SK-N-MC (cell line): ENCODE results near the gene ARID1B.

ENCODE experiments used
- EZH2 ChIP-seq: fragments of 200-600 bp; sonication (generic); IDR thresholded peaks from one replicate; pipeline ENCODE4 v1.6.1; 2017; ENCODE audit warnings: antibody characterized with exemption
- FOXP2 ChIP-seq: optimal IDR thresholded peaks from 2 replicates; pipeline ENCODE3; 2011; ENCODE audit warnings: mild to moderate bottlenecking, moderate library complexity; ENCODE audit not compliant: insufficient read depth; ENCODE audit errors: extremely low read length, control extremely low read depth
- POLR2AphosphoS5 ChIP-seq: IDR thresholded peaks from 2 replicates; pipeline ENCODE4 v1.6.1; 2012; ENCODE audit warnings: mild to moderate bottlenecking, low read depth, low read length, borderline replicate concordance

GRCh38 chr6:156845454-156846155 lies 68.4 kb downstream of the ARID1B start:
- TF ChIP-seq POLR2AphosphoS5: no peak
- no peak for TF ChIP-seq EZH2
- TF ChIP-seq FOXP2: no peak
